ENCODE data around the gene EIF2B2.
A peak's percentile ranks its signal among the peaks of the same experiment; 100 is the strongest.
"Not testable (repeated sequence)": the region's sequence is repeated elsewhere in the genome, so short reads cannot be mapped to it uniquely, and the experiment has no call there.

Gene EIF2B2

DNA sequence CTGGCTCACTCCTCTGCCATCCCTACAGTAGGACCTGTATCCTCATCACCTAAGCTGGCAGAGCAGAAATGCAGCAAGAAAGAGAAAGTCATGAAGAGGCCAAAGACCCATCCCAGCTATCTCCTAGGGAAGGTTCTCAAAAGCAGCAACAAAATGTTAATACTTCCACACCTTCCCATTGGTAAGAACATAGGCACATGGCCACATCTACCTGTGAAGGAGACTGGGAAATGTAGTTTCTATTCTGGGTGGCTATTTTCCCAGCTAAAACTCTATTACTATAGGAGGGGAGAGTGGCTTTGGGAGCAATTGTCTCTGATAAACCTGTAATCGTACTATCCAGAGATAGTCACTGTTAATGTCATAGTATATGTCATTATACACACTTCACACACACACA, 13.7 kb upstream of the EIF2B2 start:
- no peak overlapping the region for H3K4me3 ChIP-seq (ENCODE audit: control insufficient read depth, low read depth, low read length)
- DNase-seq (ENCODE audit: low read depth) = no peak
- TF ChIP-seq, protein P1, sequence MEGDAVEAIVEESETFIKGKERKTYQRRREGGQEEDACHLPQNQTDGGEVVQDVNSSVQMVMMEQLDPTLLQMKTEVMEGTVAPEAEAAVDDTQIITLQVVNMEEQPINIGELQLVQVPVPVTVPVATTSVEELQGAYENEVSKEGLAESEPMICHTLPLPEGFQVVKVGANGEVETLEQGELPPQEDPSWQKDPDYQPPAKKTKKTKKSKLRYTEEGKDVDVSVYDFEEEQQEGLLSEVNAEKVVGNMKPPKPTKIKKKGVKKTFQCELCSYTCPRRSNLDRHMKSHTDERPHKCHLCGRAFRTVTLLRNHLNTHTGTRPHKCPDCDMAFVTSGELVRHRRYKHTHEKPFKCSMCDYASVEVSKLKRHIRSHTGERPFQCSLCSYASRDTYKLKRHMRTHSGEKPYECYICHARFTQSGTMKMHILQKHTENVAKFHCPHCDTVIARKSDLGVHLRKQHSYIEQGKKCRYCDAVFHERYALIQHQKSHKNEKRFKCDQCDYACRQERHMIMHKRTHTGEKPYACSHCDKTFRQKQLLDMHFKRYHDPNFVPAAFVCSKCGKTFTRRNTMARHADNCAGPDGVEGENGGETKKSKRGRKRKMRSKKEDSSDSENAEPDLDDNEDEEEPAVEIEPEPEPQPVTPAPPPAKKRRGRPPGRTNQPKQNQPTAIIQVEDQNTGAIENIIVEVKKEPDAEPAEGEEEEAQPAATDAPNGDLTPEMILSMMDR (conservative IDR thresholded peaks at IDR 0.05; ENCODE audit: control insufficient read depth, insufficient read depth, low read depth, low read length) = no peak

DNA sequence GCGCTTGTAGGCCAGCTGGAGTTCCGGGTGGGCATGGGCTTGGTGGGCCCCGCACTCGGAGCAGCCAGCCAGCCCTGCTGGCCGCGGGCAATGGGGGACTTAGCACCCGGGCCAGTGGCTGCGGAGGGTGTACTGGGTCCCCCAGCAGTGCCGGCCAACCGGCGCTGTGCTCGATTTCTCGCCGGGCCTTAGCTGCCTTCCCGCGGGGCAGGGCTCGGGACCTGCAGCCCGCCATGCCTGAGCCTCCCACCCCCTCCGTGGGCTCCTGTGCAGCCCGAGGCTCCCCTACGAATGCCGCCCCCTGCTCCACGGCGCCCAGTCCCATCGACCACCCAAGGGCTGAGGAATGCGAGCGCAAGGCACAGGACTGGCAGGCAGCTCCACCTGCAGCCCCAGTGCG, 8.5 kb upstream of the EIF2B2 start:
- DNase-seq (ENCODE audit: low read depth); H3K4me3 ChIP-seq (ENCODE audit: control insufficient read depth, low read depth, low read length): not testable (repeated sequence)

DNA sequence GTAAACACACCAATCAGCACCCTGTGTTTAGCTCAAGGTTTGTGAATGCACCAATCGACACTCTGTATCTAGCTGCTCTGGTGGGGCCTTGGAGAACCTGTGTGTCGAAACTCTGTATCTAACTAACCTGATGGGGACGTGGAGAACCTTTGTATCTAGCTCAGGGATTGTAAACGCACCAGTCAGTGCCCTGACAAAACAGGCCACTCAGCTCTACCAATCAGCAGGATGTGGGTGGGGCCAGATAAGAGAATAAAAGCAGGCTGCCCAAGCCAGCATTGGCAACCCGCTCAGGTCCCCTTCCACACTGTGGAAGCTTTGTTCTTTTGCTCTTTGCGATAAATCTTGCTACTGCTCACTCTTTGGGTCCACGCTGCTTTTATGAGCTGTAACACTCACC, 6.9 kb upstream of the EIF2B2 start:
- DNase-seq (ENCODE audit: low read depth) = not testable (repeated sequence)

DNA sequence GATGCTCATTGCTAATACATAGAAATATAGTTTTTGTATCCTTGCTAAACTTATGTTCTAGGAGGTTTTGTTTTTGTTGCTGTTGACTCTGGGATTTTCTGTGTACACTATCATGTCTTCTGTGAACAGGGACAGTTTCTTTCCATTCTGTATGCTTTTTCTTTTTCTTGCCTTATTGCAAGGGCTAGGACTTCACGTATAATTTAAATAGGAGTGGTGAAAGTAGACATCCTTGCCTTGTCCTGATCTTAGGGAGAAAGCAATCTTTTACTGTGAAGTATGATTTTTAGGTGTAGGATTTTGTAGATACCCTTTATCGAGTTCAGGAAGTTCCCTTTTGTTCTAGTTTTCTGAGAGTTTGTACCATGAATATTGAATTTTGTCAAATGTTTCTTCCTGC, 1.5 kb upstream of the EIF2B2 start:
- TF ChIP-seq, protein P1 (conservative IDR thresholded peaks at IDR 0.05; ENCODE audit: control insufficient read depth, insufficient read depth, low read depth, low read length) = no peak
- no peak for DNase-seq (ENCODE audit: low read depth)
- no peak overlapping the region for H3K4me3 ChIP-seq (ENCODE audit: control insufficient read depth, low read depth, low read length)

More for the DNA sequence above, 6.9 kb upstream of the EIF2B2 start:
- not testable (repeated sequence) for H3K4me3 ChIP-seq (ENCODE audit: control insufficient read depth, low read depth, low read length)

DNA sequence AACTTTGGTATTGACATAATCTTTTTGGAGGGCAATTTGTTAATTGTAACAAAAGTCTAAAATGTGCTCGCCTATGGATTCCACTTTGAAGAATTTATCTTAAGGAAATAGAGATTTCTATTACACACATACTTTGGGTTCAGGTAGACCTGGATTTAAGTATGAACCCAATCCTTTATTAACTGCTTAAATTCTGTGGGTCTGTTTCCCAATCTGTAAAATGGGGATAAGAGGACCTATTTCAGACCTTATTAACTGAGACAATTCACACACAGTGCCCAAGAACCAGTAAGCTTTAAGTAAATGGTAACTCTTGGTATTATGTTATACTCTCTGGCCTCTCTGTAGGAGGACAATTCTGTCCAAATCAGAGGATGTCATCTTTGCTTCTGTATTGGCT, 822 bp upstream of the EIF2B2 start:
- no peak for DNase-seq (ENCODE audit: low read depth)
- peak overlapping the region; percentile 96 for H3K4me3 ChIP-seq (ENCODE audit: control insufficient read depth, low read depth, low read length)
- TF ChIP-seq, protein P1 (conservative IDR thresholded peaks at IDR 0.05; ENCODE audit: control insufficient read depth, insufficient read depth, low read depth, low read length) = no peak

DNA sequence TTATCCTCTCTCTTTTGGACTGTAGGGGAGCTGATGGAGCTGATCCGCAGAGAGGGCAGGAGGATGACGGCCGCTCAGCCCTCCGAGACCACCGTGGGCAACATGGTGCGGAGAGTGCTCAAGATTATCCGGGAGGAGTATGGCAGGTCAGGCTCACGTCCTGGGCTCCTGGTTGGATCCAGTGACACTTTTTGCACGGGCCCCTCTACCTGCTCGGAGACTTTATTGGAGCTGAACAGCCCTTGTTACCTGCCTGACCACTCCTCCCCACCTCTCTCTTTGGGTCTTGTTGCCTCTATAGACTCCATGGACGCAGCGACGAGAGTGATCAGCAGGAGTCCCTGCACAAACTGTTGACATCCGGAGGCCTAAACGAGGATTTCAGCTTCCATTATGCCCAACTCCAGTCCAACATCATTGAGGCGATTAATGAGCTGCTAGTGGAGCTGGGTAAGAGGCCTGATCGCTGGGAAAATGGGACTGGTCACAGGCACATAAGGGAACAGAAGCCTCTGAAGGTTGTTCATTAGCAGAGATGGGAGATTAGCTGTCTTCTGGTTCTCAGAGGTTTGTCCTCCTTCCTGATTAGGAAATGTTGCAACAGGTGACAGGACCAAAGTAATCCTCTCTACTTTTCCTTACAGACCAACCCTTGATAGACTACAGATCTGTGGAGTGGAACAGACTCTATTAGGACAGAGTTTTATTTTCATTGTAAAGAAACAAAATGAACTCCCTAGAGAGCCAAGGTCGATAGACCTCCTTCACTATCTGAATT, 718 bp downstream of the EIF2B2 start:
- DNase-seq (ENCODE audit: low read depth) = no peak
- TF ChIP-seq, protein P1 (conservative IDR thresholded peaks at IDR 0.05; ENCODE audit: control insufficient read depth, insufficient read depth, low read depth, low read length) = no peak
- peak overlapping the region; percentile 96 for H3K4me3 ChIP-seq (ENCODE audit: control insufficient read depth, low read depth, low read length)

DNA sequence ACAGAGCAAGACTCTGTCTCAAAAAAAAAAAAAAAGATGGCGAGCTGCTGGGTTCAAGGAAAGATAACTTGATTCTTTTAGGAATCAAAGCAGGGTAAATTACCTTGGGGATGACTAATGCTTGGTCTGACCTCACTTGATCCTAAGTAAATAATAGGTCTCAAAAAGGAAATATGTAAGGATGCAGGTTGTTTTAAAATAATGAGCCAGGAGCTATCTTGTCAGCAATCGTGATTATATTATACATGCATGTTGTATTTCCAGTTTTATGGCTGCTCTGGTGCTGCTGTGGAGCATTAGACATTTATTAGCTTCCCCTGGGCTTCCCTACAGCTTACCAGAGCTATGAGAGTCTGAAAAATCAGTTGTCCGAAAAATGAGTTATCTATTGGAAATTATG, 2.6 kb downstream of the EIF2B2 start:
- no peak overlapping the region for H3K4me3 ChIP-seq (ENCODE audit: control insufficient read depth, low read depth, low read length)
- TF ChIP-seq, protein P1 (conservative IDR thresholded peaks at IDR 0.05; ENCODE audit: control insufficient read depth, insufficient read depth, low read depth, low read length) = no peak
- DNase-seq (ENCODE audit: low read depth) = no peak

DNA sequence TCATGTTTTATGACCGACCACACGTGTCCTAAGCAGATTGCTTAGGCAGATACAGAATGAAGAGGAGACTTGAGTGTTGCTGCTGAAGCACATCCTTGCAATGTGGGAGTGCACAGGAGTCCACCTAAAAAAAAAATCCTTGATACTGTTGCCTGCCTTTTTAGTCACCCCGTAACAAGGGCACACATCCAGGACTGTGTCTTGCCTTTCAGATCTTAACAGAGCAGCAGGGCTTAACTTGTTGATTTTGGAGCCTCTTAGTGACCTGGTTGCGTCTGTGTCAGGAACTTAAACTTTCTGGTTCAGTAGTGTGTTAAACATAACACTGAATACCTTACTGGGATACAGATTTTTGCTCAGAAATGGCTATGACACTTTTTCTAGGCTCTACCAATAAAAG, 6.5 kb downstream of the EIF2B2 start:
- no peak for DNase-seq (ENCODE audit: low read depth)
- no peak overlapping the region for H3K4me3 ChIP-seq (ENCODE audit: control insufficient read depth, low read depth, low read length)
- TF ChIP-seq, protein P1 (conservative IDR thresholded peaks at IDR 0.05; ENCODE audit: control insufficient read depth, insufficient read depth, low read depth, low read length) = no peak
